Activated T-cell treated with anti-CD3 and anti-CD28 coated beads for 24 hours (primary cell): Measurements from ENCODE around the gene LPAR5.
A peak's percentile ranks its signal among the peaks of the same experiment; 100 is the strongest.
"Not testable (repeated sequence)": the region's sequence is repeated elsewhere in the genome, so short reads cannot be mapped to it uniquely, and the experiment has no call there.

ENCODE experiments used
- DNase-seq: peaks from one replicate; pipeline ENCODE4 v3.0.0-alpha.2; 2020; ENCODE audit warnings: low read depth

The LPAR5 gene

DNA sequence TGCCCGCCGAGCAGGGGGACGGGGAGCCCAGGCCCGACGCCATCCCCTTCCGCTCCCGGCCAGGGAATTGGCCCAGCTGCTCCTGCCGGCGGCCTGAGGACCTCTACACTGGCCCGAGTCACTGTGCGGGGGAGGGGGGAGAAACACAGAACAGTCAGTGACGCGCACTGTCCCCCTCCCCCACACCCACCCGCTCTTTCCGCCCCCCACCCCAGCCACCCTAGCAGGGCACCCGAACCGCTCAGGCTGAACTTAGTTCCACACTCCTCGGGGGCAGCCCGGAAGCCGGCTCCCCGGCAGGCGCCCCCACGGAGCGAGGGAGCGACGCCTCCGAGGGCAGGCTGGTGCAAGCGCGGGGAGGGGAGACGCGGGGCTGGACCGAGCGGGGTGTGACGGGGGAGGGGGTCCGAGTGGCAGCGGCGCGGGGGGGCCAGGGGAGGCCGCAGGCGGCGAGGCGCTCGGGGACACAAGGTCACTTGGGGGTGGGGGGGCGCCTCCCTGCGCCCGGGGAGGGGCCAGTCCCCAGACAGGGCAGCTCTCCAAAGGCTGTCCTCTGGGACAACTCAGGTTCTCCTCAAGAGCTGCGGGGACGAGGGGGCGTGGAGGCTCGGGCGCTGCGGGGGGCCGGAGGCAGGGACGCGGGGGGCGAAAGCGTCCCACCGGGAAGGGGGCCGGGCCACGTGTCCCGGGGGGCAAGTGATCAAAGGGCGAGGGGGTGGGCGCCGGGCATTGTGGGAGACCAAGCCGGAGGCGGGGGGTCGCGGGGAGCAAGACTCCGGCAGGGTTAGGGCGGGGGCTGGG lies 29.2 kb downstream of the LPAR5 start:
- DNase-seq: no peak

- DNase-seq: no peak
Measured at GRCh38 chr12:6605421-6606330, 30.1 kb downstream of the LPAR5 start.

DNA sequence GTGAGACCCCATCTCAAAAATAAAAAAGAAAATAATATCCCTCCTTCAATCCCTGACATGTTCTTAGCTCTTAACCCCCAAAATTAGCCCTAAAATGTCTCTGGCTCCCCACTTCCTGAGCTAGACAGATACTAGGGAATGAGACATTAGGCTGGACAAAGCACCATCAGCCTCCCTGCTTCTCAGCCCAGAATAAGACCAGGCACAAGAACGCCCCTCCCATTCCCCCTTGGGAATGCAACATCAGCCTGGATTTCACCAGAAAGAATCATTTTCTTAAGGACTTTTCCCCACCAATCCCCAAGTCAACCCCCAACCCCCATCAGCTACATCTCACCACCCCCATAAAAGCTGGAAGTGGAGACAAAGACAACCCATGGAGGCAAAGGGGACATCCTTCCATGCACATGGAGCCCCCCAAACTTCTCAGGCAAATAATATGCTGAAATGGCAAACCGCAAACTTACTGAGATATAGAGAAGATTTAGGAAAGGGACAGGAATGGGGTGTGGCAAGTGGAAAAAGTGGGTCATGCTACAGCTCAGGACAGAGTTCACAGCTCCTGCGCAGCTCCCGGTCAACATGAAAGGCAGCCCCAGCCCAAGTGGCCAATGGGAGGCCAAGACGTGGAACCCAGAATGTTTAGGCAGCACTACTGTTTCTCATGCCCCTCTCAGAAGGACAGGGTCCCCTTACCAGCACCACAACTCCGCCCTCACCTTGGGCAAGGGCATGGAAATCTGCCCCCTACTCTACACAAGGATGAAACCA lies 31.3 kb downstream of the LPAR5 start:
- no peak for DNase-seq

- no peak for DNase-seq
Measured at GRCh38 chr12:6603095-6603567, 32.6 kb downstream of the LPAR5 start.

- DNase-seq: no peak
Measured at GRCh38 chr12:6602526-6602925, 33.2 kb downstream of the LPAR5 start.

DNA sequence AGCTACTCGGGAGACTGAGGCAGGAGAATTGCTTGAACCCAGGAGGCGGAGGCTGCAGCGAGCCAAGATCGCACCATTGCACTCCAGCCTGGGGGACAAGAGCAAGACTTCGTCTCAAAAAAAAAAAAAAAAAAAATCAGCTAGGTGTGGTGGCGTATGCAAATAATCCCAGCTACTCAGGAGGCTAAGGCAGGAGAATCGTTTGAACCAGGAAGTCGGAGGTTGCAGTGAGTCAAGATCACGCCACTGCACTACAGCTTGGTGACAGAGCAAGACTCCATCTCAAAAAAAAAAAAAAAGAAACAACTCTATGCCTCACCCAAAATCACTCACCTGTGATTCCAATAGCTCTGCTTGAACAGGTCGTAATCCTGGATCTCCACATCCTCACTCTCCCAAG lies 40.1 kb downstream of the LPAR5 start:
- DNase-seq: not testable (repeated sequence)

DNA sequence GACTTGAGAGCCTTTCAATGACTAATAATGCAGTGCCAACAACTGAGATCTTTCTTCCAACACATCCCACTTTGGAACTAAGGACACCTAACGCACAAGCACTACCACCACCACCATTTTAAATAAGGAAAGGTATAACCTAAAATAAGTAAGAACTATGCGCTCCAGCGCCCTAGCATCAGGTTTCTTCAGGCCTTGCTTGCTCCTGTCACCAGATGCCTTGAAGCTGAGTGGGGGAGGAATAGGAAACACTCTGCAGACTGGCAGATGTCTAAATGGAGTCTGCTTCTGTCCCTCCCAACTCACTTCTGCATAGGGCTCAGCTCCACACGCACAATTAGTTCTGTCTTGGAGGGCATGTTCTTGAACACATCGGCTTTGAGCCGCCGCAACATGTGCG lies 43.7 kb downstream of the LPAR5 start:
- no peak for DNase-seq

GRCh38 chr12:6586569-6586968 lies 49.2 kb downstream of the LPAR5 start:
- DNase-seq: not testable (repeated sequence)

DNA sequence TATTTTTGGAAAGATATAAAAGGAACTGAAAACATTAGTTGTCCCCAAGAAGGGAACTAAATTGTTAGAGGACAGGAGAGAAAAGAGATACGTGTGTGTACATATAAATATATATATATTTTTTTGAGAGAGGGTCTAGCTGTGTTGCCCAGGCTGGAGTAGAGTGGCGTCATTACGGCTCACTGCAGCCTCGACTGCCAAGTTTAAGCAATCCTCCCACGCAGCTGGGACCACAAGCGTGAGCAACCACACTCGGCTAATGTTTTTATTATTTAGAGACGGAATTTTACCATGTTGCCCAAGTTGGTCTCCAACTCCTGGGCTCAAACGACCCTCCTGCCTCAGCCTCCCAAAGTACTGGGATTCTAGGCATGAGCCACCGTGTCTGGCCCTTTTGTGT lies 51.5 kb downstream of the LPAR5 start:
- DNase-seq: no peak

DNA sequence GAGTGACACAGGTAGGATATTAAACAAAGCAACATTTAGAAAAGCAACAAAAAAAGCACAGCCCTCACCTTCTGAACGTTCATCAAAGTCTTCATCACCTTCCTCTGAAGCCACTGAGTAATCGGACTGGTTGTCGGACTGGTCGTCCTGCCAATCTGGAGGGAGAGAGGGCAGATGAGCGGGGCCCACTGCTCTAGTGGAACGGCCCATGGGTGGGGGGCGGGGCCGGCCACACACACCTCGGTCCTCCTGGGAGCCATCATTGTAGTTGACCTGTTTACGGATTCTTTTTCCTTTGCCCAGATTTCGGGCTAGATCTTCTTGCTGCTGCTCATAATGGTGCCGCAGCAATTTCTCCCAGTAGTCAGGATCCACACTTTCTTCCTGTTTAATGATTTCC lies 52.8 kb downstream of the LPAR5 start:
- DNase-seq: no peak

DNA sequence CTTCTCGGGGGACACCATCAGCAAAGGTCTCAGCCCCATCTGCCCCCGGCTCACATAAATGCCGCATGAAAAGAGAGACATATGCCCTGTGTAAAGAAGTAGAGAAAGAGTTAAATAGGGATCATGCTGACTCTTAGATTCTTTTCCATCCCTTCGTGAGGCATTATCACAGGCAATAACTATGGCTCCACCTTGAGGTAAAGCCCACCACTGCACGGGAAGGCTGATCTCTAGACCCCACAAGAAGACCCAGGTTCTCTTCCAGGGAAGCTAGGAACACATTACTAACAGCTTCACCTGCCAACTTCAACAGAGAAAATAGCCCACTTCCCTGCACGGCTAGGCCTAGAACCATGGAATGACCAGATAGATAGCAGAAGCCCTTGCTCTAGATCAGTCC lies 53.6 kb downstream of the LPAR5 start:
- DNase-seq: no peak

DNA sequence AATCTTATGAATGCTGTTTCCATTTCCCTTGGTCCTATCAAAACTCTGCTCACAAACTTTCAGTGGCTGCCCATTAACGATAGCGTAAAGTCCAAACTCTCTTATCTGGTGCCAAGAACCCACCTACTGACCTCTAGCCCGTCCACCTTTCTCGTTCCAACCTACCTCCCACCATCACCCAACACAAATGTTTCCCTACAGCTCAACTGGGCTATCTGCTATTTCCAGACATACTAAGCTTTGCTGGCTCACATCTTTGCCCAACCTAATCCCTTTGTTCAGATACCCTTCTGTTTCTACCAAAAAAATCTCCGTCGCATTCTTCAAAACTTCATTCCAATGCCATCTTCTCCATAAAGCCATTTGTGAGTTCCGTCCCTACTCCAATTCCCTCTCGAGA lies 60.1 kb downstream of the LPAR5 start:
- no peak for DNase-seq

GRCh38 chr12:6574576-6575295 lies 61.0 kb downstream of the LPAR5 start:
- no peak for DNase-seq

DNA sequence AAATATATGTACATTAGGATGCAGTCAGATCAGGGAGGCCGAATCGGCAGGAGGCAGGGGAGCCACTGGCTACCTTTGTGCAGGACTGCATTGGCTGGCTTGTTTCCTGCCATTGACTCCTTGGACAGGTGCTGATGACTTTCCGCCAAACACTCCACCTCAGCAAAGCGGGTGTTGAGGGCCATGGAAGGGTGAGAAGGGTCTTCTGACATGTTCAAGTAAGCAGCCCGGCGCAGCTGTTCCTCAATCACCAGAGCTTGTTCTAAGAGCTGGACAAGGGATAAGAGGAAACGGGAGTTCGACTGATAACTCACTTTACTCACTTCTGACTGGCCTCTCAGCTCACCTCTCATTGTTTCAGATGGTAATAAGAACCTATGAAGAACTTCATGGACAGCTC lies 62.8 kb downstream of the LPAR5 start:
- no peak for DNase-seq

- peak; percentile 13 for DNase-seq
Measured at GRCh38 chr12:6570264-6570887, 65.4 kb downstream of the LPAR5 start.

- DNase-seq: no peak
Measured at GRCh38 chr12:6569786-6570185, 66.0 kb downstream of the LPAR5 start.

- no peak for DNase-seq
Measured at GRCh38 chr12:6569312-6569711, 66.4 kb downstream of the LPAR5 start.
